HepG2 (cell line): ENCODE measurements around the gene TRIO. TPM values are rescaled to one million over a fixed set of nuclear protein-coding genes. Genes with fewer than 3 reads are reported as not detected.

Source experiments
- BHLHE40 ChIP-seq: IDR thresholded peaks from 2 replicates; pipeline ENCODE4 v1.6.1; 2011; ENCODE audit warnings: low read length, improper control_type of control experiment
- HOXA7 ChIP-seq: sonication (generic); formaldehyde crosslinking; IDR thresholded peaks from 2 replicates; pipeline ENCODE4 v1.8.1; 2022; ENCODE audit warnings: mild to moderate bottlenecking, missing genetic modification reagents, moderate library complexity
- JDP2 ChIP-seq: sonication (generic); formaldehyde crosslinking; IDR thresholded peaks from 2 replicates; pipeline ENCODE4 v1.8.1; 2022; ENCODE audit warnings: missing genetic modification reagents, borderline replicate concordance
- KLF12 ChIP-seq: sonication (generic); formaldehyde crosslinking; IDR thresholded peaks from 2 replicates; pipeline ENCODE4 v1.4.0; 2020; ENCODE audit warnings: missing genetic modification reagents, borderline replicate concordance
- MAFK ChIP-seq, 2 experiments: IDR thresholded peaks in 1 of 2; conservative IDR thresholded peaks in 1 of 2; 2 replicates each; pipeline ENCODE4 v1.6.1; 2011; ENCODE audit warnings: improper control_type of control experiment in 2 of 2, low read length in 2 of 2
- MTA1 ChIP-seq: sonication (generic); formaldehyde crosslinking; IDR thresholded peaks from 2 replicates; pipeline ENCODE4 v1.4.0; 2020; ENCODE audit warnings: missing genetic modification reagents, mild to moderate bottlenecking, borderline replicate concordance
- PHF8 ChIP-seq: sonication (generic); formaldehyde crosslinking; IDR thresholded peaks from 2 replicates; pipeline ENCODE4 v1.5.0; 2020; ENCODE audit warnings: missing genetic modification reagents
- SIX4 ChIP-seq: sonication (generic); formaldehyde crosslinking; IDR thresholded peaks from 2 replicates; pipeline ENCODE4 v1.4.0; 2020; ENCODE audit warnings: missing genetic modification reagents
- SMAD1 ChIP-seq: sonication (generic); formaldehyde crosslinking; IDR thresholded peaks from 2 replicates; pipeline ENCODE4 v1.4.0; 2020; ENCODE audit warnings: missing genetic modification reagents, low read depth, mild to moderate bottlenecking, borderline replicate concordance
- SSRP1 ChIP-seq: IDR thresholded peaks from 2 replicates; pipeline ENCODE4 v1.6.1; 2016; ENCODE audit warnings: control low read depth
- SUZ12 ChIP-seq: fragments of 150-350 bp; IDR thresholded peaks from 2 replicates; pipeline ENCODE4 v1.6.1; 2014; ENCODE audit warnings: low read depth, low read length
- ZBTB21 ChIP-seq: sonication (generic); formaldehyde crosslinking; IDR thresholded peaks from 2 replicates; pipeline ENCODE4 v1.4.0; 2020; ENCODE audit warnings: missing genetic modification reagents
- ZBTB3 ChIP-seq: sonication (generic); formaldehyde crosslinking; IDR thresholded peaks from 2 replicates; pipeline ENCODE4 v1.4.0; 2020; ENCODE audit warnings: low read depth, mild to moderate bottlenecking, moderate library complexity, missing genetic modification reagents, borderline replicate concordance
- ZIK1 ChIP-seq: sonication (generic); formaldehyde crosslinking; IDR thresholded peaks from 2 replicates; pipeline ENCODE4 v1.5.0; 2020; ENCODE audit warnings: mild to moderate bottlenecking, low read depth, missing genetic modification reagents, borderline replicate concordance
- ZNF235 ChIP-seq: sonication (generic); formaldehyde crosslinking; IDR thresholded peaks from 2 replicates; pipeline ENCODE4 v1.8.1; 2023; ENCODE audit warnings: mild to moderate bottlenecking, missing genetic modification reagents, borderline replicate concordance
- ZNF274 ChIP-seq: sonication (generic); formaldehyde crosslinking; IDR thresholded peaks from 2 replicates; pipeline ENCODE4 v1.5.1; 2020; ENCODE audit warnings: mild to moderate bottlenecking, missing genetic modification reagents
- ZNF530 ChIP-seq: sonication (generic); formaldehyde crosslinking; IDR thresholded peaks from 2 replicates; pipeline ENCODE4 v1.5.0; 2020; ENCODE audit warnings: low read depth, mild to moderate bottlenecking, missing genetic modification reagents
- ZNF619 ChIP-seq: sonication (generic); formaldehyde crosslinking; IDR thresholded peaks from 2 replicates; pipeline ENCODE4 v1.4.0; 2020; ENCODE audit warnings: mild to moderate bottlenecking, missing genetic modification reagents
- ZNF678 ChIP-seq: sonication (generic); formaldehyde crosslinking; IDR thresholded peaks from 2 replicates; pipeline ENCODE4 v1.4.0; 2020; ENCODE audit warnings: mild to moderate bottlenecking, missing genetic modification reagents
- ZSCAN30 ChIP-seq: sonication (generic); formaldehyde crosslinking; IDR thresholded peaks from 2 replicates; pipeline ENCODE4 v1.5.0; 2020; ENCODE audit warnings: mild to moderate bottlenecking, missing genetic modification reagents
- polyA plus RNA-seq, 8 experiments: library from polyadenylated mRNA; depleted of rRNA in 3 of 8; stranded (reverse) in 7 of 8; unstranded in 1 of 8; fragments of >200 nt; fragmentation: Illumina TruSeq in 4 of 8; extraction: Trizol in 4 of 8; gene quantifications; 2 replicates each; pipeline versions ENCODE4 v1.2.1 to v1.2.3, GENCODE V29; 2011 to 2016; ENCODE audit warnings: low read depth in 4 of 8, missing spikeins in 1 of 8, mixed read lengths in 1 of 8; ENCODE audit not compliant: insufficient read depth in 1 of 8
- total RNA-seq, 5 experiments: library from RNA; depleted of rRNA; stranded (reverse); fragments of >200 nt; fragmentation: Illumina TruSeq; extraction: Trizol; gene quantifications; 2 replicates each; pipeline ENCODE4 v1.2.3, GENCODE V29; 2016; ENCODE audit warnings: low read depth in 1 of 5
- TF ChIP-seq, protein P1 (sequence below): sonication (generic); formaldehyde crosslinking; IDR thresholded peaks from 2 replicates; pipeline ENCODE4 v1.4.0; 2020; ENCODE audit warnings: mild to moderate bottlenecking, missing genetic modification reagents
- TF ChIP-seq, protein P2 (sequence below): sonication (generic); formaldehyde crosslinking; IDR thresholded peaks from 2 replicates; pipeline ENCODE4 v1.4.0; 2020; ENCODE audit warnings: missing genetic modification reagents
- TF ChIP-seq, protein P3 (sequence below): sonication (generic); formaldehyde crosslinking; IDR thresholded peaks from 2 replicates; pipeline ENCODE4 v1.4.0; 2020; ENCODE audit warnings: missing genetic modification reagents
- TF ChIP-seq, protein P4 (sequence below): sonication (generic); formaldehyde crosslinking; IDR thresholded peaks from 2 replicates; pipeline ENCODE4 v1.8.1; 2023; ENCODE audit warnings: mild to moderate bottlenecking, missing genetic modification reagents
- TF ChIP-seq, protein P5 (sequence below): IDR thresholded peaks from 2 replicates; pipeline ENCODE4 v1.6.1; 2016; ENCODE audit warnings: control low read depth
- TF ChIP-seq, protein P6 (sequence below): sonication (generic); formaldehyde crosslinking; IDR thresholded peaks from 2 replicates; pipeline ENCODE4 v1.8.0; 2022; ENCODE audit warnings: mild to moderate bottlenecking, missing genetic modification reagents; ENCODE audit not compliant: insufficient replicate concordance

Gene TRIO
- total and polyA plus RNA-seq, 2 of the 13 experiments (the other 11 are each of a cell fraction or from before 2014, with no cell fraction given): 45.2 to 45.9 TPM

DNA sequence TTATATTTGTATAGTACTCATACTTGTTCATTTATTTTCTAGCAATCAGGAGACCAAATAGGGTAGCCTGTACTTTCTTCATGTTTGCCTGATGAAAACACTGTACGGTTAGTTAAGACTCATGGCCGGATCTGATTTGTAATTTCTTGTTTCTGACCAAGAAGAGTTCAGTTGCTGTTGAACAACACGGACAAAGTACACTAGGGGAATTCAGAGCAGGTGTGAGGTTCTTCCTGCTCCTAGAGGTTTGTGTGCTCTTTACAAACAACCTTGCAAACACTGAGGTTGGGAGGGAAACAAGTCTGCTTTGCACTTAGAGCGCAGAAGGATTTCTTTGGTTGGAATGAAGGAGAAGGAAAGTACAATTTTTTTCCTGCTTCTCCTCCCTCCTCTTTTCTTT lies 69.7 kb downstream of the TRIO start (continued):
- TF ChIP-seq, protein P1, sequence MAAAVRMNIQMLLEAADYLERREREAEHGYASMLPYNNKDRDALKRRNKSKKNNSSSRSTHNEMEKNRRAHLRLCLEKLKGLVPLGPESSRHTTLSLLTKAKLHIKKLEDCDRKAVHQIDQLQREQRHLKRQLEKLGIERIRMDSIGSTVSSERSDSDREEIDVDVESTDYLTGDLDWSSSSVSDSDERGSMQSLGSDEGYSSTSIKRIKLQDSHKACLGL (CRISPR knock-in tag): no peak
- TF ChIP-seq BHLHE40 (no peak), KLF12 (CRISPR knock-in tag) (no peak), ZNF274 (CRISPR knock-in tag) (no peak), PHF8 (CRISPR knock-in tag) (no peak), MAFK (conservative IDR thresholded peaks at IDR 0.05 in 1 of 2, IDR thresholded peaks at IDR 0.05 in 1 of 2; ENCODE audit: low read length in 2 of 2) (no peak), MTA1 (CRISPR knock-in tag) (no peak), SUZ12 (no peak), ZBTB21 (CRISPR knock-in tag) (no peak), SIX4 (peak; percentile 23; the same call in 1 of the 2 replicates), SMAD1 (no peak), ZNF235 (CRISPR knock-in tag) (no peak), JDP2 (CRISPR knock-in tag) (no peak), ZBTB3 (no peak), ZSCAN30 (CRISPR knock-in tag) (no peak), ZIK1 (no peak), SSRP1 (CRISPR knock-in tag) (no peak), ZNF619 (CRISPR knock-in tag) (no peak), ZNF530 (no peak), HOXA7 (CRISPR knock-in tag) (no peak), ZNF678 (CRISPR knock-in tag) (no peak)
- TF ChIP-seq, protein P2, sequence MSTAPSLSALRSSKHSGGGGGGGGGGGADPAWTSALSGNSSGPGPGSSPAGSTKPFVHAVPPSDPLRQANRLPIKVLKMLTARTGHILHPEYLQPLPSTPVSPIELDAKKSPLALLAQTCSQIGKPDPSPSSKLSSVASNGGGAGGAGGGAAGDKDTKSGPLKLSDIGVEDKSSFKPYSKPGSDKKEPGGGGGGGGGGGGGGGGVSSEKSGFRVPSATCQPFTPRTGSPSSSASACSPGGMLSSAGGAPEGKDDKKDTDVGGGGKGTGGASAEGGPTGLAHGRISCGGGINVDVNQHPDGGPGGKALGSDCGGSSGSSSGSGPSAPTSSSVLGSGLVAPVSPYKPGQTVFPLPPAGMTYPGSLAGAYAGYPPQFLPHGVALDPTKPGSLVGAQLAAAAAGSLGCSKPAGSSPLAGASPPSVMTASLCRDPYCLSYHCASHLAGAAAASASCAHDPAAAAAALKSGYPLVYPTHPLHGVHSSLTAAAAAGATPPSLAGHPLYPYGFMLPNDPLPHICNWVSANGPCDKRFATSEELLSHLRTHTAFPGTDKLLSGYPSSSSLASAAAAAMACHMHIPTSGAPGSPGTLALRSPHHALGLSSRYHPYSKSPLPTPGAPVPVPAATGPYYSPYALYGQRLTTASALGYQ (CRISPR knock-in tag): peak; percentile 46; the same call in 1 of the 2 replicates
- TF ChIP-seq, protein P3, sequence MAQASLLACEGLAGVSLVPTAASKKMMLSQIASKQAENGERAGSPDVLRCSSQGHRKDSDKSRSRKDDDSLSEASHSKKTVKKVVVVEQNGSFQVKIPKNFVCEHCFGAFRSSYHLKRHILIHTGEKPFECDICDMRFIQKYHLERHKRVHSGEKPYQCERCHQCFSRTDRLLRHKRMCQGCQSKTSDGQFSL (CRISPR knock-in tag): no peak
- TF ChIP-seq, protein P4, sequence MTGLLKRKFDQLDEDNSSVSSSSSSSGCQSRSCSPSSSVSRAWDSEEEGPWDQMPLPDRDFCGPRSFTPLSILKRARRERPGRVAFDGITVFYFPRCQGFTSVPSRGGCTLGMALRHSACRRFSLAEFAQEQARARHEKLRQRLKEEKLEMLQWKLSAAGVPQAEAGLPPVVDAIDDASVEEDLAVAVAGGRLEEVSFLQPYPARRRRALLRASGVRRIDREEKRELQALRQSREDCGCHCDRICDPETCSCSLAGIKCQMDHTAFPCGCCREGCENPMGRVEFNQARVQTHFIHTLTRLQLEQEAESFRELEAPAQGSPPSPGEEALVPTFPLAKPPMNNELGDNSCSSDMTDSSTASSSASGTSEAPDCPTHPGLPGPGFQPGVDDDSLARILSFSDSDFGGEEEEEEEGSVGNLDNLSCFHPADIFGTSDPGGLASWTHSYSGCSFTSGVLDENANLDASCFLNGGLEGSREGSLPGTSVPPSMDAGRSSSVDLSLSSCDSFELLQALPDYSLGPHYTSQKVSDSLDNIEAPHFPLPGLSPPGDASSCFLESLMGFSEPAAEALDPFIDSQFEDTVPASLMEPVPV (CRISPR knock-in tag): no peak
- TF ChIP-seq, protein P5, sequence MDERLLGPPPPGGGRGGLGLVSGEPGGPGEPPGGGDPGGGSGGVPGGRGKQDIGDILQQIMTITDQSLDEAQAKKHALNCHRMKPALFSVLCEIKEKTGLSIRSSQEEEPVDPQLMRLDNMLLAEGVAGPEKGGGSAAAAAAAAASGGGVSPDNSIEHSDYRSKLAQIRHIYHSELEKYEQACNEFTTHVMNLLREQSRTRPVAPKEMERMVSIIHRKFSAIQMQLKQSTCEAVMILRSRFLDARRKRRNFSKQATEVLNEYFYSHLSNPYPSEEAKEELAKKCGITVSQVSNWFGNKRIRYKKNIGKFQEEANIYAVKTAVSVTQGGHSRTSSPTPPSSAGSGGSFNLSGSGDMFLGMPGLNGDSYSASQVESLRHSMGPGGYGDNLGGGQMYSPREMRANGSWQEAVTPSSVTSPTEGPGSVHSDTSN: no peak
- TF ChIP-seq, protein P6, sequence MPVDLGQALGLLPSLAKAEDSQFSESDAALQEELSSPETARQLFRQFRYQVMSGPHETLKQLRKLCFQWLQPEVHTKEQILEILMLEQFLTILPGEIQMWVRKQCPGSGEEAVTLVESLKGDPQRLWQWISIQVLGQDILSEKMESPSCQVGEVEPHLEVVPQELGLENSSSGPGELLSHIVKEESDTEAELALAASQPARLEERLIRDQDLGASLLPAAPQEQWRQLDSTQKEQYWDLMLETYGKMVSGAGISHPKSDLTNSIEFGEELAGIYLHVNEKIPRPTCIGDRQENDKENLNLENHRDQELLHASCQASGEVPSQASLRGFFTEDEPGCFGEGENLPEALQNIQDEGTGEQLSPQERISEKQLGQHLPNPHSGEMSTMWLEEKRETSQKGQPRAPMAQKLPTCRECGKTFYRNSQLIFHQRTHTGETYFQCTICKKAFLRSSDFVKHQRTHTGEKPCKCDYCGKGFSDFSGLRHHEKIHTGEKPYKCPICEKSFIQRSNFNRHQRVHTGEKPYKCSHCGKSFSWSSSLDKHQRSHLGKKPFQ (CRISPR knock-in tag): no peak
